Osteocyte (in vitro differentiated cells): ENCODE measurements around the gene EDAR. TPM values are rescaled to one million over a fixed set of nuclear protein-coding genes. Genes with fewer than 3 reads are reported as not detected.

Source experiments
- DNase-seq: peaks from one replicate; pipeline ENCODE4 v3.0.0; 2021; ENCODE audit warnings: mixed read lengths; ENCODE audit not compliant: unreplicated experiment; ENCODE audit errors: extremely low spot score
- H3K27ac Mint-ChIP-seq: one replicate; pipeline ENCODE4 v1.8.0; 2021; ENCODE audit warnings: mild to moderate bottlenecking, mixed read lengths; ENCODE audit not compliant: unreplicated experiment
- H3K27me3 Mint-ChIP-seq: one replicate; pipeline ENCODE4 v1.8.0; 2021; ENCODE audit warnings: mixed read lengths; ENCODE audit not compliant: unreplicated experiment
- H3K36me3 Mint-ChIP-seq: one replicate; pipeline ENCODE4 v1.8.0; 2021; ENCODE audit warnings: mixed read lengths; ENCODE audit not compliant: unreplicated experiment
- H3K4me1 Mint-ChIP-seq: one replicate; pipeline ENCODE4 v1.8.0; 2021; ENCODE audit warnings: mixed read lengths; ENCODE audit not compliant: unreplicated experiment
- H3K4me3 Mint-ChIP-seq: one replicate; pipeline ENCODE4 v1.8.0; 2021; ENCODE audit warnings: mild to moderate bottlenecking, moderate library complexity, mixed read lengths; ENCODE audit not compliant: unreplicated experiment
- H3K9me3 Mint-ChIP-seq: one replicate; pipeline ENCODE4 v1.8.0; 2021; ENCODE audit warnings: mixed read lengths; ENCODE audit not compliant: unreplicated experiment
- total RNA-seq: library from RNA; stranded (reverse); gene quantifications from 2 replicates; pipeline ENCODE4 v1.2.1, GENCODE V29; 2021
- TF ChIP-seq, protein P1 (sequence below): fragments of 200-600 bp; sonication (generic); IDR thresholded peaks from 2 replicates; pipeline ENCODE4 v1.5.0; 2021; ENCODE audit warnings: antibody characterized with exemption, mild to moderate bottlenecking, moderate library complexity

Gene EDAR
- total RNA-seq, 1 donor from 2014 or later = not detected

DNA sequence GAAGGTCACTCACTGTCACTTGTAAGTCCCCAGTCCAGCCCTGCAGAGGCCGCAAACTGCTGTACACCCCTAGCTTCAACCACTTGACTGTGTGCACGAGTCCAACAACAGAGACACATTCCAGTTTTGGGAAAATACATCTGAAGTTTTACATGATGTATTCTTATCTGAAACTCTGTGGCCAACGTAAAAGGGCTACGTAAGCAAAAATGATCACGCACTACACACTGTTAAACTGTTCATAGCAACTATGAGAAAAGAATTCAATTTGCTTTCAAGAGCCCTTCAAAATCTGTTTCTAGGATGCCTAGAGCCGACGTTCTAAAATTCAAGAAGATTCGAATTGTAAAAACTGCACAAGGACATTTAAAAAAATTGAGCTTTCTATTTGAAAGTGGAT is 26.0 kb downstream of the EDAR start:
- H3K4me3 Mint-ChIP-seq = no peak overlapping the region
- no peaks in the 10 kb centered on the region for H3K9me3 Mint-ChIP-seq
- H3K27me3 Mint-ChIP-seq = peaks cover 50% of the 10 kb centered on the region
- H3K27ac Mint-ChIP-seq = no peak overlapping the region
- H3K4me1 Mint-ChIP-seq = no peaks in the 10 kb centered on the region
- no peaks in the 10 kb centered on the region for H3K36me3 Mint-ChIP-seq
- DNase-seq = no peak
- TF ChIP-seq, protein P1, sequence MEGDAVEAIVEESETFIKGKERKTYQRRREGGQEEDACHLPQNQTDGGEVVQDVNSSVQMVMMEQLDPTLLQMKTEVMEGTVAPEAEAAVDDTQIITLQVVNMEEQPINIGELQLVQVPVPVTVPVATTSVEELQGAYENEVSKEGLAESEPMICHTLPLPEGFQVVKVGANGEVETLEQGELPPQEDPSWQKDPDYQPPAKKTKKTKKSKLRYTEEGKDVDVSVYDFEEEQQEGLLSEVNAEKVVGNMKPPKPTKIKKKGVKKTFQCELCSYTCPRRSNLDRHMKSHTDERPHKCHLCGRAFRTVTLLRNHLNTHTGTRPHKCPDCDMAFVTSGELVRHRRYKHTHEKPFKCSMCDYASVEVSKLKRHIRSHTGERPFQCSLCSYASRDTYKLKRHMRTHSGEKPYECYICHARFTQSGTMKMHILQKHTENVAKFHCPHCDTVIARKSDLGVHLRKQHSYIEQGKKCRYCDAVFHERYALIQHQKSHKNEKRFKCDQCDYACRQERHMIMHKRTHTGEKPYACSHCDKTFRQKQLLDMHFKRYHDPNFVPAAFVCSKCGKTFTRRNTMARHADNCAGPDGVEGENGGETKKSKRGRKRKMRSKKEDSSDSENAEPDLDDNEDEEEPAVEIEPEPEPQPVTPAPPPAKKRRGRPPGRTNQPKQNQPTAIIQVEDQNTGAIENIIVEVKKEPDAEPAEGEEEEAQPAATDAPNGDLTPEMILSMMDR = no peak

DNA sequence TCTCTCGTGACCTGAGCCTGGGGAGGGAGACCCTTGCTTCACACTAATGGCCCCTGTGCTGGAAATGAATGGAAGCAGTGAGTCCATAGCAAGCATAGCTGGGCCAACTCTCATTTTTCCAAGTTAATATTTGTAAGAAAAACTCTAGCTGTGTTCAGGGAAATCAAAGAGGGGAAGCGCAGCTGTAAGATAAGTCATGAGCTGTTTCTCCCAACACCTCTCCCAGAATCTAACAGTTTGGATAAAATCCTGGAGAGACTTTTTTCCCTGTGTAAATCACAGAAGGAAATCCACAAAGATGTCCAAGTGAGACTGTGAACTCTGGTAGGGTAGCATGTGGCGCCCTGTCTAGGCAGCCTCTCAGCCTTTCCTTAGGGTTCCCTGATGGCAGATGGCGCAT is 27.2 kb downstream of the EDAR start:
- Mint-ChIP-seq H3K36me3 (no peaks in the 10 kb centered on the region), H3K4me1 (no peaks in the 10 kb centered on the region), H3K4me3 (no peak overlapping the region), H3K27ac (no peak overlapping the region), H3K9me3 (no peaks in the 10 kb centered on the region), H3K27me3 (peaks cover 40% of the 10 kb centered on the region)
- no peak for DNase-seq
- TF ChIP-seq, protein P1 = no peak

DNA sequence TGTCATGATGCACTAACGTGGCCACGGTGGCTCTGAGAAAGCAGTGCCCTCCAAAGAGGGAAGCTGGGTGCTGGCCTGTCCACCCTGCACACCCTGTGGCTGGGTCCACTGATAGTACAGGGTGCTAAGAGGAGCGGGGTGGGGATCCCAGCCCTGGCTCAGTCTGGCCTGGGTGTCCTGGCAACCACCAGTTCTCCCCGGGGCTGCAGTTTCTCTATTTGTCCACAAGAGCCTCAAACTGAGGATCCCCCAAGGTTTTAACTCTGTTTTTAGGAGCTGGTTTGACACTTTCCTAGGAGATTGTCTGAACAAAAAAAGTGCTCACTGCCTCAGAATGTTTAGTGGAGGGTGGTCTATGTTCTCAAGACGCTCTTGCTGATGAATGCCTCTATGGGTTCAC is 29.0 kb downstream of the EDAR start:
- peaks cover 32% of the 10 kb centered on the region for H3K27me3 Mint-ChIP-seq
- H3K4me3 Mint-ChIP-seq = no peak overlapping the region
- DNase-seq = no peak

DNA sequence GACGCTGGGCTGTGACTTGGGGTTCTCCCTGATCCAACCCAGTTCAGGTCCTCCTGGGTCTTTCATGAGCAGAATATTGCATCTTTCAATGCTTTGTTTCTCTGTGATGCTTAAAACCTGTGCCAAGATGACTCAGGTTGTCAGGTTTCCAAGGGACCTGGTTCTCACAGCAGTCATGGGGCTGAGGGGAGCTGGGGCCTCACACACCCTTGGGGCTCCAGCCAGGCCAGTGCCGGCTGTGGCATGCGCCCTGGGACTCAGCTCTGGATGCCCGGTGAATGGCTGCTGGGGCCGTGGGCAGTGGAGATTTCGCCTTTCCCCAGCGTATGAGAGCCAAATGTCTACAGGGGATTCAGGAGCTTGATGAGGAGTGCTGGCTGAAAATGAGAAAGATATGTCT is 29.6 kb downstream of the EDAR start:
- DNase-seq = no peak
- peaks cover 28% of the 10 kb centered on the region for H3K27me3 Mint-ChIP-seq
- TF ChIP-seq, protein P1 = no peak
- H3K9me3 Mint-ChIP-seq = no peaks in the 10 kb centered on the region
- no peak overlapping the region for H3K27ac Mint-ChIP-seq
- no peaks in the 10 kb centered on the region for H3K36me3 Mint-ChIP-seq
- no peaks in the 10 kb centered on the region for H3K4me1 Mint-ChIP-seq
- no peak overlapping the region for H3K4me3 Mint-ChIP-seq

More for the DNA sequence above, 29.0 kb downstream of the EDAR start:
- H3K9me3 Mint-ChIP-seq = no peaks in the 10 kb centered on the region
- no peak overlapping the region for H3K27ac Mint-ChIP-seq
- H3K36me3 Mint-ChIP-seq = no peaks in the 10 kb centered on the region
- TF ChIP-seq, protein P1 = no peak
- H3K4me1 Mint-ChIP-seq = no peaks in the 10 kb centered on the region

DNA sequence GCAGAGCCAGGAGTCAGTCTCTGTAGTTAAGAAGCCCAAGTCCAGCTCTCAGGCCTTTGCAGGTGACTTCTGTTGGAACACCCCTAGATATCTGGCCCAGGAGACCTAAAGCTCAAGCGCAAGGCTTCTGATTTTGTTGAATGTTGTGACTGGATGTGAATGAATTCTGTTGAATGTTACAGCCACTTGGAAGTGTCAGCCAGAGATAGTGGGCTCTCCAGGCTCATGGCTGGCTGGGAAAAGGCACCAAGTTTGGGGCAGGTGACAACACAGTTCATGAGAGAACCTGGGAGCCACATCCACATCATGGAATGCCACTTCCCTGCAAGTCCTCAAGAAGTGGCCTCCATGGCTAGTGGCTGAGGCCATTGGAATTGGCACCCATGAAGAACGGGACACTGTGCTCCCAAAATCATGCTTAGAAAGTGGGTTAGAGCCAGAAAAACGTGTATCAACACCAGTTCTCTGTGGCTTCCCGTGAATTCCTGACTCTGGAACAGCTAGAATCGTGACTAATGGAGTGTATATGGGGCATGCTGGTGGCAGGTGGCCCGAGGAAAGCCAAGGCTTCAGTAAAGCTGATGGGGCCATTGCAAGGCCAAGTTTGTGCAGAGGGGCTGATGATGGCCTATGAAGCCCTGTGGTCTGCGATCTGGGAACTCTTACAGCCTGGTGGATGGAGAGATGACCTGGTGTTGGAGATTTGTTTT is 30.2 kb downstream of the EDAR start:
- peaks cover 27% of the 10 kb centered on the region for H3K27me3 Mint-ChIP-seq
- no peak overlapping the region for H3K27ac Mint-ChIP-seq
- DNase-seq = no peak

More for the DNA sequence above, 30.2 kb downstream of the EDAR start:
- H3K4me3 Mint-ChIP-seq = no peak overlapping the region
- TF ChIP-seq, protein P1 = no peak
- no peaks in the 10 kb centered on the region for H3K9me3 Mint-ChIP-seq
- H3K4me1 Mint-ChIP-seq = no peaks in the 10 kb centered on the region
- no peaks in the 10 kb centered on the region for H3K36me3 Mint-ChIP-seq
